Muscle of arm (tissue), 12 donors: ENCODE data around the gene INPPL1. TPM values are rescaled to one million over a fixed set of nuclear protein-coding genes. Genes with fewer than 3 reads are reported as not detected.

Source experiments
- DNase-seq: peaks from one replicate; pipeline ENCODE4 v3.0.0-alpha.2; 2013
- polyA plus RNA-seq, 12 donors: library from polyadenylated mRNA; unstranded; fragments of 120-200 nt; gene quantifications; one replicate each; pipeline ENCODE4 v1.2.1, GENCODE V29; 2013; ENCODE audit not compliant: insufficient read length in 12 of 12

Gene INPPL1
- polyA plus RNA-seq, 12 donors: 118 to 193 (median 149) TPM

DNA sequence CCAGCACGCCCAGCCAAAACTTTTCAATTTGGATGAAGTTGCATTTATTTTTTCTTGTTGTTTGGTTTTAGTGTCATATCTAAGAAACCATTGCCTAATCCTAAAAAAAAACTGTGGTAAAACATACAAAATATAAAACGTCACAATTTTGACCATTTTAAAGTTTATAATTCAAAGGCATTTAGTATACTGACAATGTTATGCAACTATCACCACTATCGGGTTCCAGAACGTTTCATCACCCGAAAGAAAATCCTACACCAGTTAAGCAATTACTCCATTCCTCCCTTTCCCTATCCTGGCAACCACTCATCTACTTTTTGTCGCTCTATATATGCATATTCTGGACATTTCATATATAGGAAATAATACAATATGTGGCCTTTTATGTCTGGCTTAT, 49.9 kb downstream of the INPPL1 start:
- no peak for DNase-seq

DNA sequence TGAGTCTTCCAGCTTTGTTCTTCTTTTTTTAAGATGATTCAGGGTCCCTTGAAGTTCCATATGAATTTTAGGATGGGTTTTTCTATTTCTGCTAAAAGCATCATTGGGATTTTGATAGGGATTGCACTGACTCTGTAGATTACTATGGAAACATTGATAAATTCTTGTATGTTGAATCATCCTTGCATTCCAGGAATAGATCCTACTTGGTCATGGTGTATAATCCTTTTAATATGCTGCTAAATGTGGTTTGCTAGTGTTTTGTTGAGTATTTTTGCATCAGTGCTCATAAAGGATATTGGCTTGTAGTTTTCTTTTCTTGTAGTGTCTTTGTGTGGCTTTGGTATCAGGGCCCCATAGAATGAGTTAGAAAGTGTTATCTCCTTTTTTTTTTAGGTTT, 54.3 kb downstream of the INPPL1 start:
- no peak for DNase-seq

DNA sequence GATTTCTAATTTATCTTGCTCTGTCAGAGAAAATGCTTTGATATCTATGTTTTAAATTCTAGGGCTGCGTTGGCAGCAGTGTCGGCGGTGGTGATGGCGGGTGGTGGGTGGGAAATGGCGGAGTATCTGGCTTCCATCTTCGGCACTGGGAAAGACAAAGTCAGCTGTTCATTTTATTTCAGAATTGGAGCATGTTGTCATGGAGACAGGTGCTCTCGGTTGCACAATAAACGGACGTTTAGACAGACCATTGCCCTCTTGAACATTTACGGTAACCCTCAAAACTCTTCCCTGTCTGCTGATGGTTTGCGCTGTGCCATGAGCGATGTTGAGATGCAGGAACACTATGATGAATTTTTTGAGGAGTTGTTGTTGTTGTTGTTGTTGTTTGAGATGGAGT, 55.5 kb downstream of the INPPL1 start:
- no peak for DNase-seq

DNA sequence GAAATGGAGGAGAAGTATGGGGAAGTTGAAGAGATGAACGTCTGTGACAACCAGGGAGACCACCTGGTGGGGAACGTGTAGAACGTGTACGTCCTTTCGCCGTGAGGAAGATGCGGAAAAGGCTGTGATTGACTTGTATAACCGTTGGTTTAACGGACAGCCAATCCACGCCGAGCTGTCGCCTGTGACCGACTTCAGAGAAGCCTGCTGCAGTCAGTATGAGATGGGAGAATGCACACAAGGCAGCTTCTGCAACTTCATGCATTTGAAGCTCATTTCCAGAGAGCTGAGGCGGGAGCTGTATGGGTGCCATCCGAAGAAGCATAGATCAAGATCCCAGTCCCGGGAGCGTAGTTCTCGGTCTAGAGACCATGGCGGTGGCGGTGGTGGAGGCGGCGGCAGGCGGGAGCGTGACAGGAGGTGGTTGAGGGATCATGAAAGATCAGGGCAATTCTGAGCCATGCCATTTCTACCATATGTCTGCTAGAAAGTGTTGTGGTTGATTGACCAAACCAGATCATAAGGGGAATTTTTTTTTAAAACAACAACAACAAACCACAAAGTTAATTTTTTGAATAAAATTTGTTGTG, 56.3 kb downstream of the INPPL1 start:
- no peak for DNase-seq

DNA sequence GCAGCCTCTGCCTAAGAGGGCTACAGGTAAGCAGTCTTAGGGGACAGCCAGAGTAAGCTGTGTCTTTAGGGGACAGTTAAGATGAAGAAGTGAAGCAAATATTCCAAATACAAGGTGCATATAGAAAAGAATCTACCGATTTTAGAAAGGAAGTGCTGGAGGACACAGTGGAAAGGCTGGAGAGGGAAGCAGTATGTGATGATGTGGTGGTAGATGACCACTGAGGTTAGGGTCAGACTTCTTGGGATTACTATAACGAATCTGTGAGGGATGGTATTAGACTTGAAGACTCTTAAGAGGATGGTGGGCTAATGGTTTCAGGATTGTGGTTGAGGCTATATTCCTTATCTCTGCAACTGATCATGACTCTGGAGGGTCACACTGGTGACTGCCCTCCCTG, 59.4 kb downstream of the INPPL1 start:
- DNase-seq: no peak

DNA sequence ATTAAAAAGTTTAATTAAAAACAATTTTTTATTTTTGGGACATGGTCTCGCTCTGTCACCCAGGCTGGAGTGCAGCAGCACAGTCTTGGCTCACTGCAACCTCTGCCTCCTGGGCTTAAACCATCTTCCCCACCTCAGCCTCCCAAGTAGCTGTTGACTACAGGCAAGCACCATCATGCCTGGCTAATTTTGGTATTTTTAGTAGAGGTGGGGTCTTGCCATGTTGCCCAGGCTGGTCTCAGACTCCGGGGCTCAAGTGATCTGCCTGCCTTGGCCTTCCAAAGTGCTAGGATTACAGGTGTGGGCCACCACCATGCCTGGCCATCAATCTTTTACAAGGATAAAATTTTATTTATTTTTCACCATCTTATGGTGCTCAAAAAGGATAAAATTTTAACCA, 62.7 kb downstream of the INPPL1 start:
- no peak for DNase-seq

Other genes starting within 250 kb of the INPPL1 start
- 10 to 100 TPM in 3 of 12 donors, 1 to 10 TPM in 8, not detected in 1; 4.5 to 16.0 (median 7.2) TPM for gene IL18BP, start 225.9 kb upstream of the INPPL1 start, polyA plus RNA-seq
- gene NUMA1, start 144.2 kb upstream of the INPPL1 start, polyA plus RNA-seq: 100 to 1,000 TPM in 11 of 12 donors, not detected in 1; 137 to 283 (median 169) TPM
- gene LRRC51, start 143.9 kb upstream of the INPPL1 start, polyA plus RNA-seq: 10 to 100 TPM in 1 of 12 donors, 1 to 10 TPM in 9, not detected in 2; 5.3 to 11.4 (median 8.0) TPM
- 10 to 100 TPM in 11 of 12 donors, not detected in 1; 70.3 to 94.5 (median 83.5) TPM for gene LAMTOR1, start 121.5 kb upstream of the INPPL1 start, polyA plus RNA-seq
- not detected for gene TOMT, start 118.8 kb upstream of the INPPL1 start, polyA plus RNA-seq
- gene ANAPC15, start 112.1 kb upstream of the INPPL1 start, polyA plus RNA-seq: 10 to 100 TPM in 11 of 12 donors, not detected in 1; 31.3 to 61.4 (median 33.5) TPM
- under 1 TPM in 3 of 12 donors, not detected in 9; 0.35 to 0.47 (median 0.38) TPM for gene FOLR3, start 89.0 kb upstream of the INPPL1 start, polyA plus RNA-seq
- gene FOLR1, start 32.6 kb upstream of the INPPL1 start, polyA plus RNA-seq: 1 to 10 TPM in 10 of 12 donors, not detected in 2; 1.2 to 9.3 (median 3.7) TPM
- gene FOLR2, start 8.0 kb upstream of the INPPL1 start, polyA plus RNA-seq: 10 to 100 TPM in 11 of 12 donors, not detected in 1; 10.4 to 32.6 (median 20.6) TPM
- 10 to 100 TPM in 1 of 12 donors, not detected in 11; 17.1 TPM for gene PHOX2A, start 19.4 kb downstream of the INPPL1 start, polyA plus RNA-seq
- 10 to 100 TPM in 11 of 12 donors, not detected in 1; 11.4 to 18.6 (median 15.3) TPM for gene CLPB, start 209.8 kb downstream of the INPPL1 start, polyA plus RNA-seq